ENCODE results near the gene SLC37A1.
"Not testable (repeated sequence)": the region's sequence is repeated elsewhere in the genome, so short reads cannot be mapped to it uniquely, and the experiment has no call there.

The SLC37A1 gene

DNA sequence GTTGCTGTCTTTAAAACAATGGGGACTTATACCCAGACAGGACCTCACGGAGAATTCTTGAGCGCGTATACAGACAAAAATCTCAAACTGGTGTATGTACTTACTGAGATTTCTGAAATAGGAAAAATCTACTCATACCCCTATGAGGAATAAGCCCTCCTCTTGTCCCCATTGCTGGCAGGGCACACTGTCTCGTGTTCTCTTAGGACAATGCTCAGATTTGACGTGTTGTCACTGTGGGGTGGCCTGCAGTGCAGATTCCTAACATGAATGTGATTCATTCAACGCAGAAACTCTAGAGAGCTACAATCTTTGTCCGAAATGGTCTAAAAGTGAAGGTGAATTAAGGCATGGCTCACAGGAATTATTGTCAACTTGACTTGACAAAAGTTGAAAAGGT lies 108.6 kb downstream of the SLC37A1 start:
- DNase-seq (ENCODE audit: insufficient read length, low spot score) (no peak), FAIRE-seq (no peak)
- TF ChIP-seq, protein P1, sequence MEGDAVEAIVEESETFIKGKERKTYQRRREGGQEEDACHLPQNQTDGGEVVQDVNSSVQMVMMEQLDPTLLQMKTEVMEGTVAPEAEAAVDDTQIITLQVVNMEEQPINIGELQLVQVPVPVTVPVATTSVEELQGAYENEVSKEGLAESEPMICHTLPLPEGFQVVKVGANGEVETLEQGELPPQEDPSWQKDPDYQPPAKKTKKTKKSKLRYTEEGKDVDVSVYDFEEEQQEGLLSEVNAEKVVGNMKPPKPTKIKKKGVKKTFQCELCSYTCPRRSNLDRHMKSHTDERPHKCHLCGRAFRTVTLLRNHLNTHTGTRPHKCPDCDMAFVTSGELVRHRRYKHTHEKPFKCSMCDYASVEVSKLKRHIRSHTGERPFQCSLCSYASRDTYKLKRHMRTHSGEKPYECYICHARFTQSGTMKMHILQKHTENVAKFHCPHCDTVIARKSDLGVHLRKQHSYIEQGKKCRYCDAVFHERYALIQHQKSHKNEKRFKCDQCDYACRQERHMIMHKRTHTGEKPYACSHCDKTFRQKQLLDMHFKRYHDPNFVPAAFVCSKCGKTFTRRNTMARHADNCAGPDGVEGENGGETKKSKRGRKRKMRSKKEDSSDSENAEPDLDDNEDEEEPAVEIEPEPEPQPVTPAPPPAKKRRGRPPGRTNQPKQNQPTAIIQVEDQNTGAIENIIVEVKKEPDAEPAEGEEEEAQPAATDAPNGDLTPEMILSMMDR (IDR thresholded peaks at IDR 0.05; ENCODE audit: insufficient read depth, missing control alignments), result no peak

DNA sequence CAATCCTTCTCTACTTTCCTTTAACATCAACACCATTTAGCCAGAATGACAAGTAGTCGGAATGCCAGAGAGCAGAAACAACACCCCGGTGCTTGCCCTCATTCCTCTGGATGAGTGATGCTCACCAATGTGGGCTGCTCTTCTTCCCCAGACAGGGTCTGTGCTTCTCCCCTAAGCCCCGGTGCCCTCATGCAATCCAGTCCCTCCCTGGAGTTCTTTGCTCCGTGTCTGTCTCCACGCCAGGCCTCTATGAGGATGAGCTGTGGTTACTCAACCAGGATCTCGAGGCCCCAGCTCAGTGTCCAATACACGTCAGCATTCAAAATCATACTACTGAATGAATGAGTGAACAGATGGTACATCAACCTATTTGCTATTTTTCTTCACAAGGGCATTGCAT lies 110.0 kb downstream of the SLC37A1 start:
- FAIRE-seq (no peak), DNase-seq (ENCODE audit: insufficient read length, low spot score) (no peak)
- TF ChIP-seq, protein P1 (IDR thresholded peaks at IDR 0.05; ENCODE audit: insufficient read depth, missing control alignments), result no peak

DNA sequence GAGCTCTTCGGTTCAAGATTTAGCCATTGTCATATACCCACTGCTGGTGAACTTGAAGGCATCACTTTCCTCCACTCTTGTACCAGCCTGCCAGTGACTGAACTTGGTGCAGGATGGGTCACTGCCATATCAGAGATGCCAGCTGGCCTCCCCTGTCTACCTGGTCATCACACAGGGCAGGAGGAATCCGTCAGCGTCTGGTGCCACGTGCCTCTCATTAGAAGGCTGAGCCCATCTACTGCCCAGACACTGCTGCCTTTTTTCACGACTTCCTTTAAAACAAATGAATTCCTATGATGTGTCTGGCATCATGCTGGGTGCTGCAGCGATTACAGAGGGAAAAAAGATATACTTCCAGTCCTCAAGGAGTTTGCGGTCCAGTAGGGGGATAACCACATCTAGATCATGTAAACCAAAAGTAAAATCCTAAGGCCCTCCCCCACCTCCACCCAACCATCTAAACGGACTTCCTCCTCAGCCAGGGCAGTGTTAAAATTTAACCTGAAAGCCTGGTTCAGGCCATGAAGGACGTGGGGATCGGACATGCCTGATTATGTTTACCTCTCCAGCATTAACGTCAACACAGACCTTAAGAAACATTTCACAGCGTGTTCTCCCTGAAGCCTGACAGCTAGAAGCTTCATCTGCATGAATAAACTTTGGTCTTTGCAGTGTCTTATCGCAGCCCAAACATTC lies 110.6 kb downstream of the SLC37A1 start:
- DNase-seq (ENCODE audit: insufficient read length, low spot score) (no peak), FAIRE-seq (no peak)
- TF ChIP-seq, protein P1 (IDR thresholded peaks at IDR 0.05; ENCODE audit: insufficient read depth, missing control alignments), result no peak

DNA sequence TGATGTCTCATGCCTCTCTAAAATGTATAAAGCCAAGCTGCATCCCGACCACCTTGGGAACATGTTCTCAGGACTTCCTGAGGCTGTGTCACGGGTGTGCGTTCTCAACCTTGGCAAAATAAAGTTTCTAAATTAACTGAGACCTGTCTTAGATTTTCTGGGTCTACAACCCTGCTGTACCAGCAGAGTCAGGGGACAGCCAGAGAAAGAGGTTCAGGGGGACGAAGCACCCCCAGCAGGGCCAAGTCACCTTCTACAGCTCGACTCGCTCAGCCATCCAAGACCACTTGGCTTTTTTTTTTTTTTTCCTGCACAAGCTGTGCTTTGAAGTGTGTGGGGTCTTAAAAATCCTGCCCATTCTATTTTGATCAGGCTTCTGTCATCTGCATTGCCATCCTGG lies 111.3 kb downstream of the SLC37A1 start:
- FAIRE-seq (no peak), DNase-seq (ENCODE audit: insufficient read length, low spot score) (no peak)
- TF ChIP-seq, protein P1 (IDR thresholded peaks at IDR 0.05; ENCODE audit: insufficient read depth, missing control alignments), result no peak

DNA sequence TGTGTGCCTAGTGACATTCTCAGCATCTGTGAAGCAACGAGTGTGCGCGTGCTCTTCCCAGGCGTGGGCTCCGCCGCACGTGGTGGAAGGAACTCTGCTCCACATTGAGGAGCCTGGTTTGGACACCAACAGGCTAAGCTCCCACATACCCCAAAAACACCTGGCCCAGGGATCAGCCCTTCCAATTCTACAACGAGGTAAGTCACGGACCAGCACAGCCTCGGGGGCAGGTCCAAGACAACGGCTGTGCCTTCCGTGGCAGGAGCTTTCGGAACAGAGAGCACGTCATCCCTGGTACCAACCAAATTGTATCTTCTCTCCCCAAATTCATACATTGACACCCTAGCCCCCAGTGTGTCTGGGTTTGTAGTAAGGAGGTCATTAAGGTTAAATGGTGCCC lies 112.5 kb downstream of the SLC37A1 start:
- DNase-seq (ENCODE audit: insufficient read length, low spot score), result no peak
- TF ChIP-seq, protein P1 (IDR thresholded peaks at IDR 0.05; ENCODE audit: insufficient read depth, missing control alignments), result no peak
- no peak for FAIRE-seq

DNA sequence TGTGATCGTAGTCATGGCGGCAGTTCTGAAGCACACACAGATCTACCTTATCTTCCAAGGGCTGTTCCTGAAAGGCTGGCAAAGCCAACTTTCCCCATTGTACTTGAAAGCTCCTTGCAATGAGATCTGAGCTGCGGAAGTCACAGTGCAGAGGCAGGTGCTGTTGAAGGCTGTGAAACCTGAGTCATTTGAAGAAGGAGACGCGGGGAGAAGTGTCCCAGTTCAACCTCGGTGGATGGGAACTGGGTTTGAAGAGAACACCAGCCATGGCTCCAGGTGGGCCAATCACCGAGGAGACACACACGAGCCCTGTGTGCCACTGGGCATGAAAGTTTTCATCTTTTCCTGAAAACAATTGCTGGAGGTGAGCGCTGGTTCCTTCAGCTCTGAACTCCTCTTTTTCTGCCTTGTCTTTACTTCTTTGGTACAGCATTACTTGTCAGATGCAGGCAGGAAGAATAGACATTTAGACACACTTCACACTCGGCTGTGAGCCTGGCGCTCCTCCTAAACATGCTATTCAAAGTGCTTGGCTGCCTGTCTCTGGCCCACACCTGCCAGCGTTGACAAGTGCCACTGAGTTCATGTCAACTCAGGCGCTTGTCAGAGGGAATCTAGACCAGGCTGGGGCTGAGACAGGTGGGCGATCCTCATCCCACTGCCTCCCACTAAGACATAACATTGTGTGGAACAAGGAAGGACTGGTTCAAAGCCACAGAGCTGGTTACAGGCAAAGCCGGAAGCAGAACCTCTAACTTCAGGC lies 114.1 kb downstream of the SLC37A1 start:
- no peak for FAIRE-seq
- TF ChIP-seq, protein P1 (IDR thresholded peaks at IDR 0.05; ENCODE audit: insufficient read depth, missing control alignments), result no peak
- DNase-seq (ENCODE audit: insufficient read length, low spot score), result no peak

DNA sequence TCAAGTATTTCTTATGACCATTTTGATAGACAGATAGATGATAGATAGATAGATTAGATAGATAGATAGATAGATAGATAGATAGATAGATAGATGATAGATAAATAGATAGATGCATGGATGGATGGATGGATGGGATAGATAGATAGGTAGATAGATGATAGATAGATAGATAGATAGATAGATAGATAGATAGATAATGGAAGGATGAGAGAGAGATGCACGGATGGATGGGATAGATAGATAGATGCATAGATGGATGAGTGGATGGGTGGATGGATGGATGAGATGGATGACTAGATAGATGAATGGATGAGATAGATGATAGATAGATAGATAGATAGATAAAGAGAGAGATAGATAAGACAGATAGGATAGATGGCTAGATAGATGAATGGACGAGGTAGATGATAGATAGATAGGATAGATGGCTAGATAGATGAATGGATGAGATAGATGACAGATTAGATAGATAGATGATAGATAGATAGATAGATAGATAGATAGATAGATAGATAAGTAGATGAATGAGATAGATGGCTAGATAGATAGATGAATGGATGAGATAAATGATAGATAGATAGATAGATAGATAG lies 114.9 kb downstream of the SLC37A1 start:
- DNase-seq (ENCODE audit: insufficient read length, low spot score); FAIRE-seq: not testable (repeated sequence)

Measured in D721Med (cell line).